ENCODE data around the gene GADD45B. TPM values are rescaled to one million over a fixed set of nuclear protein-coding genes. Genes with fewer than 3 reads are reported as not detected.

GADD45B gene
- 255 TPM for total RNA-seq (2013)
- polyA plus RNA-seq: 100 to 1,000 TPM in 1 of 3 donors, 10 to 100 TPM in 2; 67.4 to 505 (median 76.2) TPM
- polyA minus RNA-seq: 236 and 500 TPM in 2 replicates
- 144 to 577 (median 347) reads per million in 11 experiments for total RNA-seq

DNA sequence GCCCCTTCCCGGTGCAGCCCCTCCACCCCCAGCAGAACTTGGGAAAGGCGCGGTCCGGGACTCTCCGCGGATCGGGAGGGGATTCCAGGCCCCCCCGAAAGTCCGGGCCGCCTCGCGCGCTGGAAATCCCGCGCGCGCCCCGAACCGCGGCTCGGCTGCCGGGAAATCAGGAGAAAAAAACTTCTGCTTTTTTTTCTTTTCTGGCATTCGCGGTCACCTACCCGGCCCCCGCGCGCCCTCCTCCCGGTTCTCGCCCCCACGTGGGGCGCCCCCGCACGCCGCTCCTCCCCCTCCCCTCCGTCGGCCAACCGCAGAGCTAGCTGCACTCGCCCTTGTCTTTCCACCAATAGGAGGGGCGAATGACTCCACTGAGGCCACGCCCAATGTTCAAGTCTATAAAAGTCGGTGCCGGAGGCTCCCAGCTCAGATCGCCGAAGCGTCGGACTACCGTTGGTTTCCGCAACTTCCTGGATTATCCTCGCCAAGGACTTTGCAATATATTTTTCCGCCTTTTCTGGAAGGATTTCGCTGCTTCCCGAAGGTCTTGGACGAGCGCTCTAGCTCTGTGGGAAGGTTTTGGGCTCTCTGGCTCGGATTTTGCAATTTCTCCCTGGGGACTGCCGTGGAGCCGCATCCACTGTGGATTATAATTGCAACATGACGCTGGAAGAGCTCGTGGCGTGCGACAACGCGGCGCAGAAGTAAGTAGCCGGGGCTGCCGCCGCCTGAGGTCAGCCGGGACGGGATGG is at the start of gene GADD45B:
GADD45B (plus strand) TSS at position 426 of the 749 bp plus-strand sequence; CDS start at position 658, 232 bp downstream.
- intact Hi-C loops (cut with micrococcal nuclease): loop anchor here (2.0 to 5.0 kb wide), 4 partner anchors 71 to 161 kb away; no protein-coding TSS in a partner anchor
- Mint-ChIP-seq H3K9me3 (peaks cover 0 to 3% (median 0%) of the 10 kb centered on the region in 7 donors), H3K27me3 (ENCODE audit: low read depth in 3 of 3) (peaks cover 0 to 11% (median 1%) of the 10 kb centered on the region in 3 donors), H3K4me1 (peaks cover 21% of the 10 kb centered on the region), H3K27ac (peak within 1 kb of the TSS; percentile 92 to 97 (median 94)), H3K36me3 (peaks cover 16 to 19% of the 10 kb centered on the region in 2 donors), H3K4me3 (peak within 1 kb of the TSS; percentile 99 to 100)
- under 1% methylated on average over 58 of the region's 70 CpGs for WGBS (ENCODE audit: insufficient coverage)
- Histone ChIP-seq H2AFZ (ENCODE audit: insufficient read depth, low read depth, low read length, poor library complexity, severe bottlenecking) (peak within 1 kb of the TSS; percentile 52), H3K27ac (ENCODE audit: low read depth in 1 of 2, low read length in 2 of 2) (peak within 1 kb of the TSS; percentile 87 to 92), H3K79me2 (ENCODE audit: insufficient read depth, low read length) (peaks cover 42% of the 10 kb centered on the region), H3K4me3 (replicated peaks in 1 of 3; ENCODE audit: low read depth in 2 of 3, low read length in 3 of 3) (peak within 1 kb of the TSS; percentile 93 to 100 (median 94)), H3K27me3 (ENCODE audit: control insufficient read depth in 2 of 2, insufficient read depth in 2 of 2, low read length in 2 of 2) (no peaks in the 10 kb centered on the region), H3K4me2 (replicated peaks; ENCODE audit: extremely low read depth, low read length, poor library complexity, severe bottlenecking) (peak within 1 kb of the TSS; percentile 99), H3K9ac (ENCODE audit: insufficient read depth, low read length, poor library complexity, severe bottlenecking) (peak within 1 kb of the TSS; percentile 90), H3K4me1 (ENCODE audit: control insufficient read depth in 1 of 2, insufficient read depth in 2 of 2, low read length in 2 of 2) (peaks cover 30 to 37% of the 10 kb centered on the region in 2 donors), H3K36me3 (replicated peaks in 1 of 2; ENCODE audit: control insufficient read depth in 1 of 2, insufficient read depth in 2 of 2, low read length in 2 of 2) (peaks cover 0 to 12% of the 10 kb centered on the region in 2 donors), H3K9me3 (replicated peaks in 1 of 2; ENCODE audit: control insufficient read depth in 1 of 2, insufficient read depth in 1 of 2, low read length in 2 of 2) (no peaks in the 10 kb centered on the region), H4K20me1 (ENCODE audit: insufficient read depth, low read length) (peaks cover 46% of the 10 kb centered on the region)
- TF ChIP-seq CTCF (IDR thresholded peaks at IDR 0.05): no peak
- peak; percentile 97 to 99 (median 98) for DNase-seq

DNA sequence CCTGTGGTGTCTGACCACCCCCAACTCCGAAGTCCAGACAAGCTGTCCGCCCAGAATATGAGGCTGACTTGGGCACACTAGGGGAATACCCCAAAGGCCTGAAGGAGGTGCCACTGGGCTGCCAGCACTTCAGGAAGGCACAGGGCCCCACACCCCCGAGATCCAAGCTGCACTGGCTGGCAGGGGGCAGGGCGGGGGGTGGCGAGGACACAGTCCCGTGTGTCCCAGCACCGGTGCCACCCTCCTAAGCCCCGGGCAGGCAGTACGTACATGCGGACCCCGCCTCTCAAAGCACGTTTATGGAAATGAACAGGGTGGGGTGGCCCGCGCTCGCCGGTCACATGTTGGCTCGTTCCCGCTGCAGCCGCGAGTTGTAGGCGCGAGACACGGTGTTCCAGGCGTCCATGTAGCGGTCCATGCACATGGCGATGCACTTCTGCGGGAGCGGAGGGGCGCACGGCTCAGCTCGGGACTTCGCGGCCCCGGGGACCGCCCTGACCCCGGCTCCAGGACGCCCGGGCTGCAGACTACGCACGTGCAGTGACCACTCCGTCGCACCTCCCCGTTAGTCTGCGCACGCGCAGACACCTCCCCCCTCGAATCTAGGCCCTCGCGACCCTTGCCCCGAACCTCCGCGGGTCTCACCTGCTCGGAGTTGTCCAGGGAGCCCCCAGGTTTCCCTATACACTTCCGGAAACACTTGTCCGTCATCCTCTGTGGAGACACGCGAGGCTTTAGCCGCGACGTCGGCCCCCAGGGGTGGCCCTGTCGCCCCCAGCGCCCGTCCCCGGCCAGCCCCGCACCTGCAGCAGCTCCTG is 49.1 kb upstream of the GADD45B start:
- intact Hi-C loops (cut with micrococcal nuclease): loop anchor here in 1 of 2 donors (2.0 kb wide), 1 partner anchor 30 kb away; the partner anchor contains the start of gene LMNB2
- H3K27me3 Mint-ChIP-seq (ENCODE audit: low read depth in 3 of 3): peaks cover 0 to 2% (median 0%) of the 10 kb centered on the region in 3 donors
- no peaks in the 10 kb centered on the region for H3K9me3 Mint-ChIP-seq
- H3K4me3 Mint-ChIP-seq: peak overlapping the region; percentile 83 to 95
- Histone ChIP-seq H3K4me1 (ENCODE audit: control insufficient read depth in 1 of 2, insufficient read depth in 2 of 2, low read length in 2 of 2) (peaks cover 21 to 28% of the 10 kb centered on the region in 2 donors), H3K36me3 (replicated peaks in 1 of 2; ENCODE audit: control insufficient read depth in 1 of 2, insufficient read depth in 2 of 2, low read length in 2 of 2) (peaks cover 10 to 40% of the 10 kb centered on the region in 2 donors), H3K27me3 (ENCODE audit: control insufficient read depth in 2 of 2, insufficient read depth in 2 of 2, low read length in 2 of 2) (no peaks in the 10 kb centered on the region), H3K79me2 (ENCODE audit: insufficient read depth, low read length) (peaks cover 25% of the 10 kb centered on the region), H3K27ac (ENCODE audit: low read depth in 1 of 2, low read length in 2 of 2) (peak overlapping the region; percentile 78 to 95), H3K4me2 (replicated peaks; ENCODE audit: extremely low read depth, low read length, poor library complexity, severe bottlenecking) (peak overlapping the region; percentile 81), H3K4me3 (replicated peaks in 1 of 3; ENCODE audit: low read depth in 2 of 3, low read length in 3 of 3) (peak overlapping the region; percentile 64 to 88 (median 71)), H3K9me3 (replicated peaks in 1 of 2; ENCODE audit: control insufficient read depth in 1 of 2, insufficient read depth in 1 of 2, low read length in 2 of 2) (no peaks in the 10 kb centered on the region), H2AFZ (ENCODE audit: insufficient read depth, low read depth, low read length, poor library complexity, severe bottlenecking) (peak overlapping the region; percentile 91), H3K9ac (ENCODE audit: insufficient read depth, low read length, poor library complexity, severe bottlenecking) (peak overlapping the region; percentile 87), H4K20me1 (ENCODE audit: insufficient read depth, low read length) (peaks cover 32% of the 10 kb centered on the region)
- 2% methylated on average over 65 of the region's 66 CpGs for WGBS (ENCODE audit: insufficient coverage)
- H3K27ac Mint-ChIP-seq: peak overlapping the region; percentile 90 to 99 (median 97)
- H3K4me1 Mint-ChIP-seq: peaks cover 19% of the 10 kb centered on the region
- peak; percentile 4 to 39 (median 24) for DNase-seq
- peaks cover 7 to 30% of the 10 kb centered on the region in 2 donors for H3K36me3 Mint-ChIP-seq
- TF ChIP-seq CTCF (IDR thresholded peaks at IDR 0.05): no peak

All from CD14-positive monocyte (primary cell).